ENCODE measurements around the gene FCRL6.

FCRL6 gene

DNA sequence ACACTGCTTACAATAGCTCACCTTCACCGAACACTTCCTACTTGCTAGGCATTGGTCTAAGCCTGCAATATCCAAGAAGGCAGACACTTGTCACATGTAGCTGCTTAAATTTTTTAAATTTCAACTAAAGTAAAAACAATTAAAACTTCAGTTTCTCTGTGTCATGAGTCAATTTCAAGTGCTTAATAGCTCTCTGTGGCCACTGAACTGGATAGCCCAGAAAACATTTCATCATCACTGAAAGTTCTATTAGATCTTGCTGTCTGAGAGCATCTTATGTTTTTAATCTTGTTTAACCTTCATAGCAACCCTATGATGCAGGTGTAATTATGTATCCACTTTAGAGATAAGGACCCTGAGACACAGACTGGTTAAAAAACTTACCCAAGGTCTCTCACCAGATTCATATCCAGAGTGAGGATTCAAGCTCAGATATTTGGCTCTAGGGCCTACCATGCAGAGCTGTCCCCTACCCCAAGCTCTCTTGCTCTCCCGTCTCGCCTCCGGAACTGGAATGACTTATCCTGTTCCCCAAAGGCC is 2.6 kb upstream of the FCRL6 start:
- DNase-seq: no peak

DNA sequence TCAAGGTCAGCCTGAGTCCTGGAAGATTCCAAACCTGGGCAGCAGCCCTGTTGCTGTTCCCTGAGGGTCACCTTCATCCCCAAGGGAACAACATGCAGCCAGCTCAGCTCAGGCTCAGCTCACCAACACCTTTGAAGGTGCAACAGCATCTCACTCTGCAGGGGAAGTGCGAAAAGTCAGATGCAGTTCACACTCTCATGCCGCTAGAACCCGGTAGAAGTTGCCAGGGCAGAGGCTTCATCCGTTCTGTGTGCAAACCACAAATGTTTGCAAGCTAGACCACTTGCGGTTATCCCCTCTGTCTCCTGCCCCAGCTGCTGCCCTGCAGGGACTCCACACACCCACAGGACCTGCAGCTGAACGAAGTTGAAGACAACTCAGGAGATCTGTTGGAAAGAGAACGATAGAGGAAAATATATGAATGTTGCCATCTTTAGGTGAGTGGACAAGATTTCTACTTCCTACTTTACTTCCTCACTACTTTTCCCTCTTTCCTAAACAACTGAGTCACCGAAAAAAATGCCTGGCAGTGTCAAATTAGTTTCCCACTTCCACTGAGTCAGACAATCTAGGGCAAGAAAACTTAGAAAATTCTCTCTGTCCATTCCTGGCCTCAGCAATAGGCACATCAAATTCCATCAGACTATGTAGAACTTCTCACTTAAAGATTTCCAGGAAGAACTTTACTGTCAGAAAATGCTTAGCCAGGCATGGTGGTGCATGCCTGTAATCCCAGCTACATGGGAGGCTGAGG is 1.8 kb upstream of the FCRL6 start:
- no peak for DNase-seq

DNA sequence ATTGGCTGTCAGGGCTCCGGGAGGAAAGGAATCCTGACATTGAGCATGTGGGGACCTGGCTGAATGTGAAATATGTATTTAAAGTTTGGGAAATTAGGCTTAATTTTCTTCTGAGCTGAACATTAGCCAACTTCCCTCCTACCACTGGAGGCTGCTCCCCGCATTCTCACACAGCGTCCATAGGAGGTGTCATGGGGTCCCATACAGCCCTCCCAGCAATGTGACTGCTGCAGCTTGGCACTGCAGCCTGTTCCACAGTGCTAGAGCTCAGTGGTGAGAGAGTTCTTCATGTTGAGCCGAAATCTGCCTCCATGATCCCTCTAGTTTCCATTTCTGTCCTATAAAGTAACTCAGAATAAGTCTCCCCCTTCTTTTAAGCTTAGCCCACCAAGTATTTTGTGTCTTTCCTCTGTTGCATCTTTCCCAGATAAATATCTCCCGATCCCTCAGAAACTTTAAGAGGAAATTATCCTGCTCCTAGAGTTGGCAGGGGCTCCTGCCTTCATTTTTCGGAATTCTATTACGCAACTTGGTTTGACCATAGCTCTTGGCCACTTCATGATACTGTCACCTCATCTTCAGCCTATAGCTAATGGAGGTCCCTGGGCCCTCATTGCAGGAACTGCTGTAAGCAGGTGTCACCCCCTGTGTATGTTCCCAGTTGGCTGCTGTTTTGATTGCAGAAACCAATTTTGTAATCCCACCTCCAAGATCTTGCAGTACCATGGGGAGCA is 2.0 kb downstream of the FCRL6 start:
- DNase-seq: no peak

DNA sequence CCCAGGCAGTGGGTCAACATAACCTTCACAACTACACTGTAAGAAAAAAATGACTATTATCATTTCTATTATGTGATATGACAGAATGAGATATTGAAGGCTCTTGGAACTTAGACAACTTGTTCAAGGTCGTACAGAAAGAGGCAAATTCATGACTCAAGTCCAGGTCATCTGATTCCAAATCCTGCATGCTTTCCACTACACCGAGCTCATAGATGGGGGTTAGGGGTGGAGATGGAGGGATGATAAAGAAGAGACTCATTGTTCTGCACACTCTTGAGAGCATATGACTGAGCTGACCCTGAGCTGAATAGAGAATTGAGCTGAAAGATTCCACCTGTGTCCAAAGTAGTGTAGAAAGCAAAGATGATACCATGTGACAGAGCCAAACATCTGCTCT is 2.8 kb downstream of the FCRL6 start:
- DNase-seq: no peak

DNA sequence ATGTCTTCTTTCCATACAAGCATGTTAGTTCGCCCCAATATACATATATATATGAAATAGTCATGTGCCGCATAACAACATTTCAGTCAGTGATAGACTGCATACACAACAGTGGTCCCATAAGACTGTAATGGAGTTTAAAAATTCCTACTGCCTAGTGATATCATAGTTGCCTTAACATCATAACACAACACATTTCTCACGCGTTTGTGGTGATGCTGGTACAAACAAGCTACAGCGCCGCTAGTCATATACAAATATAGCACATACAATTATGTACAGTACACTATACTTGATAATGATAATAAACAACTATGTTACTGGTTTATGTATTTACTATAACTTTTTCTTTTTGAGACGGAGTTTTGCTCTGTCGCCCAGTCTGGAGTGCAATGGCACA is 13.8 kb downstream of the FCRL6 start:
- no peak for DNase-seq

DNA sequence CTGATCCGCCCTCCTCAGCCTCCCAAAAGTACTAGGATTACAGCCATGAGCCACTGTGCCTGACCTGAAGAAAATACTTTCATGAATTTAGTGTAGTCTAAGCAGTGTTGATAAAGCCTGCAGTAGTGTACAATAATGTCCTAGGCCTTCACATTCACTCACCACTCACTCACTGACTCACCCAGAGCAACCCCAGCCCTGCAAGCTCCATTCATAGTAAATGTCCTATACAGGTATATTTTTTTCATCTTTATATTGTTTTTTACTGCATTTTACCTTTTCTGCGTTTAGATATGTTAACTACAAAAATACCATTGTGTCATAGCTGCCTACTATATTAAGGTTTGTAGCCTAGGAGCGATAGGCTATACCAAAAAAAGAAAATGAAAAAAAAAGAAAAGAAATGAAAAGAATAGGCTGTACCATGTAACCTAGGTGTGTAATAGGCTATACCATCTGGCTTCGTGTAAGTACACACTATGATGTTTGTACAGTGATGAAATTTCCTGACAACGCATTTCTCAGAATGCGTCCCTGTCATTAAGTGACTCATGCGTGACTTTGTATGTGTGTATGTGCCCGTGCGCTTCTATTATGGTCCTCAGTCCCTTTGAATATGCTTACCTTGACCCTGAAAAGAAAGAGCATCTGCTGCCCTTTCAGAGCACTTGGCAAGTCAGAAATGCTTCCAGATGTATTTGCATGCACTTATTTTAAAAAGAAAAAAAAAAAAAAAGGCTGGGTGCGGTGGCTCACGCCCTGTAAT is 15.3 kb downstream of the FCRL6 start:
- DNase-seq: peak; percentile 76

DNA sequence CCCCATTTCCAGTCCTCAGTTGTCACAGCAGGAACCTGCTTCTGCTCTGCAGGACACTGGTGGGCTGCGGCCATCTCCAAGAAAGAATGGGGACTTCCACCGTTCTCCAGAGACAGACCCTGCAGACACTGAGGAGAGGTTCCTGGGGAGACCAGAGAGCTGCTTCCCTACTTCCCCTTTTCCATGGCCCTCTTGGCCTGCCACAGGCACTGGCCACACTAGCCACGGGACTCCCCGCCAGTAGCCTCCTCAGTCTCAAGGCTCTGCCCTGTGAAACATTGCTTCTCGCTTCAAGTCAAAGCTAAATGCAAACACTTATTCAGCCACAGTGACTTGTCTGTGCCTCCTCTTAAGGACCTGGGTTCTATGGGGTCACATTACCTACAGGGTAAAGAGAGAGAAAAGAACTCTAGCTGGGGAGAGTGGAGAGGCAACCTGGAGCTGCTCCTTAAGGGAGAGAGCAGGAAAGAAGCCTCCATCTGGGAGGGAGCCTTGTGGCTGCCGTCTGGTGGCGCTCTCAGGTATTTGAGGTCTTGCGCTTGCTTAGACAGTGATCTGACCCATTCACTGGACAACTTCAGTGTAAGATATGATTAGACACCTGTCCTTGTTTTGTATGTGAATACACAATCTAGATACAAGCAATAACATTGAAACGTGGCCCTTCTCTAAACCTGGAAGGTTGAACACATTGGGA is 19.2 kb downstream of the FCRL6 start:
- DNase-seq: no peak

DNA sequence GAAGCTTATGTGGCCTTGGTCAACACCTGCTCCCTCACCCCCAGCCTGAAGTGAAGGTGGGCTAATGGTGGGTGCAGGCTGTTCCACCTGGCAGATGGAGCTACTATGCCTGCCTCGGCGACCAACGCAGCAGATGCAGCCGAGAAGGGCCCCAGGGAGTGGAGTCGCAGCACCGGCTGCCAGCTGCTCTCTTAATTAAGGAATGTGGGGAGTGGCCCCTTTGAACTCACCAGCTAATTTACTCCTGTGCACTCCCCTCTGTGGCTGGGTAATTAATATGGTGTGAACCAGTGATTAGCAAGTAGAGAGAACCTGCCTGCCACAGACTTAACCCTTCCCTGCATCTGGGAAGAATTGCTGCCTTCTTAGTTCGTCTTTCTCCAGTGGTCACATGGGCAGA is 21.2 kb downstream of the FCRL6 start:
- DNase-seq: peak; percentile 16

DNA sequence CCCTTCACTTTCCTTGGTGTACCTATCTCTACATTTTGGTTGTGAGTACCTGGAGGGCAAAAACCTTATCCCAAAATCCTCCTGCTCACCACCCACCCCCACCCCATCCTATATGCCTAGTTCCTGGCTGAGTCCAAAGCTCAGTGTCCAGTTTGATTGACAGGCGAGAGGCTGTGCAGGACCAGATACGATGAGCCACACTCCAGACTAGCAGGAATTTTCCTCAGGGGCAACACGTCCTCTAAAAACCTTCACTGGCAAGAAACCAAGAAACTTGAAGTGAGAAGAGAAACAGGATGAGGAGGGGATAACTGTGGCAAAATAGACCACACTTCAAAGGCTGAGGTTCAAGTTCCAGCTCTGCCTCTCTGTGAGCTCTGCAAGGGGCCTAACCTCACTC is 23.4 kb downstream of the FCRL6 start:
- no peak for DNase-seq

DNA sequence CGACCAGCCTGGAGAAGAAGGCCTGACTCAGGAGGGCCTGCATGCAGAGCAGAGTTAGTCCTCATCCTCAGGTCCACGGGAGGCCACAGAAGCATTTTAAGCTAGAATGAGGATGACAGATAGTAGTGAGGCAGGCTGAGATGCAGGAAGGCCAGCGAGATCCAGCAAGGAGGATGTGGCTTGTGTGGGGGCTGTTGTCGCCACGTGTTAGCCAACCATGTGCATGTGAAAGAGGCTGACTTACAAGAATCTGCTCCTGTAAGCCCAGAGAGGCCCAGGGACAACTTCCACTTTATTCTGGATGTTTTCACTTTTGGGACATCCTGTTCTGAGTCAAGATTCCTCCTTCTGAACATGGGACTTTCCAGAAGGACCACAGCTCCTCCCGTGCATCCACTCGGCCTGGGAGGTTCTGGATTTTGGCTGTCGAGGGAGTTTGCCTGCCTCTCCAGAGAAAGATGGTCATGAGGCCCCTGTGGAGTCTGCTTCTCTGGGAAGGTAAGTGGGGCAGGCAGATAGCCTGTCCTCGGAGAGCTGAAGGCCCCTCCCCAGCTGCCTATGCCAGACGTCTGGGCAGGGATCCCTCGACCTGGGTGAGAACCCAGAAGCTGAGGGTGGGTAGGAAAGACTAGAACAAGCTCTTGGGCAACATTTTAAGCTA is 24.4 kb downstream of the FCRL6 start, which contains the start of gene SLAMF8:
SLAMF8 (plus strand) TSS at position 433 of the 661 bp plus-strand sequence; CDS start at position 459, 26 bp downstream.
- DNase-seq: no peak

DNA sequence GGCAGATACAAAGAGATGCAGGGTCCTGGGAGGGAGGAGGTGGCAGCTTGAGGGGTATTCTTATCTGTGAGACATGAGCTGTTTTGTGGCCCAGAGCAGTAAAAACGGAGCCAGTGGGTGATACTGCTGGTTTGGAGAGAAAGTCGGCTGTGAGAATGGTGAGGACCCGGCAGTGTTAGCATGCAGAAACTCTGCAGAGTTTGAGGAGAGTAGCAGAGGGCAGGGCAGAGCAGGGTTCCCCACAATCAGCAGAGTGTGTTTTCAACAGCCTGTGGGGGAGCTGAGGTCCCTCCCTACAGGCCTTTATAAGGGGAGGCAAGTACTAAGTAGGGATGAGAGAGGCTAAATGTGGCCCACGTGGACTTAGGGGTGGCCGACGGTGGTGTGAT is 24.9 kb downstream of the FCRL6 start:
- DNase-seq: no peak

DNA sequence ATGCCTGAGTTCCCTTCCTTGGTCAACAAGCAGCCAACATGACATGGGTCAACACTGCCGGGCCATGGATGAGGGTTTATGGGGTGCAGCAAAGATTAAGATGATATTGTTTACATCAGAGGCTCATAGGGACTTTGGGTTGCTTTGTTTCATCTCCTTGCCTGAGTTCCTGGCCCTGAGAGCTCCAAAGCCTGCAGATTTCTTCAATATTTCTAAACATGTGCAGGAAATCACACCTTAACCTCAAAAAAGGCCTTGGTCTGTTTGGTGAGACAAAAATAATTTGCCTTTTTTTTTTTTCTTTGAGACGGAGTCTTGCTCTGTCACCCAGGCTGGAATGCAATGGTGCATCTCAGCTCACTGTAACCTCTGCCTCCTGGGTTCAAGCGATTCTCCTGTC is 25.4 kb downstream of the FCRL6 start:
- no peak for DNase-seq

DNA sequence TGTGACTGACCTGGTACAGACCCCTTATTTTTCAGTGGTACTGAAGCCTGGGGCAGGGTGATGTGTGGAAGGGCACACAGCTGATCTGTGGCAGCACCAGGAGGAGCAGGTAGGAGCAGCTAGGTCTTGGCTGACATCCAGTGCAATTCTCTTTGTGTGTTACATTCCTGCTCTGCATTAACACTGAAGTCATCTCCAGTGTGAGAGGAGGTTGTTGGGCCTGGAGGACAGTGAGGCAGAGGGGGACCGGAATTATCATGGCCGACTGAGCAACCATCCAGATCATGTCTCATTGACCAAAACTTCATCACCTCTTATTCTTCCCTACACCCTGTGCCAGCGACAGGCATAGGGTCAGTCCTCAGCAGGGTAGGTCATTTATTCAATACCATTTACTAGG is 26.0 kb downstream of the FCRL6 start:
- no peak for DNase-seq

DNA sequence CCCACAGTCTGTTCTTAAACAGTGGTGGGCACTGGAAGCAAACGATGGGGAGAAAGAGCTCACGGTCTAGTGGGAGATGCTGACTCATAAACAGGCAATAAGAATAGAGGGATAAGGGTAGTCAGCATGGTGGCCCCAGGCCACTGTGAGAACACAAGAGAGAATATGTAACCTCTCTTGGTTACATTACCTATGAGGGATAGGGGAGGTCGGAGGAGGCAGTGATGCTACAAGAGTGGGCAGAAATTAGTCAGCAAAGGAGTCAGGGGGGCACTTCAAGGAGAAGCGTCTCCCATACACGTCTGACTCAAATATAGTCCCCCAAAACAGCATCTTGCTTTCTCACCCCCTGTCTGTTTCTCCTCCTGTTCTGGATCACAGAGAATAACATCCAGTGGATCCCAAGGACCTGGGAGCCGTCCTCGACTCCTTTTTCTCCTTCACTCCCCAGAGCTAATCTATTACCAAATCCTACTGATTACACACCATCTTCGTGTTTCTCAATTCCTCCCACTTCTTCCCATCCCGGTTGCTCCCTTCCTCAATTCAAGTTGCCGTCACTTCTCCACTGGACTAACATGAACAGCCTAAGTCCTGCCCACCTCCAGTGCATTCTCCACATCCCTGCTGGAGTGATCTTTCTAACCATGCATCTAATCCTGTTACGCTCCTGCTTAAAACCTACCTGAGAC is 26.6 kb downstream of the FCRL6 start:
- no peak for DNase-seq

DNA sequence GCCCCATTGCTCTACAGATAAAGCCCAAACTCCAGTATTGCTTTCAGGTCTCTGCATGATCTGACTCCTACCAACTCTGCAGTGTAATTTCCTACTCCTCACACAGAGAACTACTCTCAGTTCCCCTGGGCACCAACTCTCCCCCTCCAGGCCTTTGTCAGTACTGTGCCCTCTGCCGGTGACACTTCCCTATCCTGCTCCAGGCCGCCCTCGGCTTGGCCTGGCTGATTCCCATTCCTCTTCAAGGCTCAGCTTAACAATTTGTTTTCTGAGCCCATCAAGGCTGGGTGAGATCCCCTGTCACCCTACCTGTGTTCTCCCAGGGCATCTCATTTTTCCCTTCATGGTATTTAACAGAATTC is 27.1 kb downstream of the FCRL6 start:
- DNase-seq: peak; percentile 45

DNA sequence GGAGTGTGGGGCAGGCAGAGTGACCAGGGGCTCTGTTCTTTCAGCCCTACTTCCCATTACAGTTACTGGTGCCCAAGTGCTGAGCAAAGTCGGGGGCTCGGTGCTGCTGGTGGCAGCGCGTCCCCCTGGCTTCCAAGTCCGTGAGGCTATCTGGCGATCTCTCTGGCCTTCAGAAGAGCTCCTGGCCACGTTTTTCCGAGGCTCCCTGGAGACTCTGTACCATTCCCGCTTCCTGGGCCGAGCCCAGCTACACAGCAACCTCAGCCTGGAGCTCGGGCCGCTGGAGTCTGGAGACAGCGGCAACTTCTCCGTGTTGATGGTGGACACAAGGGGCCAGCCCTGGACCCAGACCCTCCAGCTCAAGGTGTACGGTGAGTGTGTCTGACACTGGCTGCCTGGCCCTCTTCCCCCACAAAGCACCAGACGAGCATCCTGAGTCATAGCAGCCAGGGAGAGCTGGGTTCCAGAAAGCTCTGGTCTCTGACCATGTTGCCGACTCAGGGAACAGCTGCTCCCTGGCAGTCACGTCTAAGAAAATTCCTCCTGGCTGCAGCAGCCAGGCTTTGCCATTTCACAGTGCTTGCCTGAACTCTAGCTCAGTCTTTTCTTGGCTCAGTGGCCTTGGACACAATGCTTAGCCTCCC is 27.8 kb downstream of the FCRL6 start:
- DNase-seq: no peak

DNA sequence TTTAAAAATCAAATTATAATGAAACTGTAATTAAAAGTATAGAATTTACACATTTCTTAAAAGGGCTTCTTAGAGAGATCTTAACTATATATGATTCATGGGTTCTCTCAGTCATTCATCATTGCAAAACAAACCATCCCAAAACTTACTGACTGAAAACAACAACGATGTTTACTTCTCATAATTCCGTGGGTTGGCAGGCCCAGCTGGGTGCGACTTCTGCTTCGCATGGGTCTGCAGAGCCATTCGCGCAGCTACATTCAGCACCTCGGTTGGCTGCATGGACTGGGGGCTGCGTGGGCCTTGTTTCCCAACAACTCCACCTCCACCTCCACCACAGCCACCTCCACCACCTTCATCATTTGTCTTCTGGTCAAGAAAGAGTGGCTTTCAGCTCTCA is 28.6 kb downstream of the FCRL6 start:
- DNase-seq: no peak

DNA sequence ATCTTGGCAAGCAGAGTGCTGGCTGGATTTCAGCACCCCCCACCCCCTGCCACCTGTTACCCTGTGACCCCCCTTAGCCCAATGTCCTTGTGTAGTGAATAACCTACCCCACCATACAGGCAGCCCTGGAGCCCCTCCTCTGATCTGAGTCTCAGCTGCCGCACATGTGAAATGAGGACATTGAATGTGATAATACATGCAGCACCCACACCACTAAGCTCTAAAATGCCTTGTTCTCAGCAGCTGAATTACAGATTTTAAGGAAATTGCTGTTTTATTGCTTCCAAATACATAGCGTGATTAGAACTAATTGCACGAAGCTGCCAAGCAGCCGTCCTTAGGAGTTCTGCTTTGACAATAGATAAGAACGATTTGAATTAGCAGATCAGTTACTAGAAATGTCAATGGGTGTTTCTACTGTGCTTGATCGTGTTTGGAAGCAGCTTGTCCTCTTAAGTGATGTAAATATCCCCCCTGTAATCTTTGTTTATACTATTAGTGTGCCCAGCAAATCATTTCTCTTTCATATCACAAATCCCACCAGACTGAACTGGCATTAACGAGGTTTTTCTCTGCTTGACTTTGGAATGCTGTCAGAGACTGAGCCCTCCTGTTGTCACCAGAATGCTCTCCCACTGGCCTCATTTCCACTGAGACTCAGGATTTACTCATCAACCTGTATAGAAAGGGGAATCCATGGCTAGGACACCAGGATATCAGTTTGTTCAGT is 29.4 kb downstream of the FCRL6 start:
- no peak for DNase-seq

DNA sequence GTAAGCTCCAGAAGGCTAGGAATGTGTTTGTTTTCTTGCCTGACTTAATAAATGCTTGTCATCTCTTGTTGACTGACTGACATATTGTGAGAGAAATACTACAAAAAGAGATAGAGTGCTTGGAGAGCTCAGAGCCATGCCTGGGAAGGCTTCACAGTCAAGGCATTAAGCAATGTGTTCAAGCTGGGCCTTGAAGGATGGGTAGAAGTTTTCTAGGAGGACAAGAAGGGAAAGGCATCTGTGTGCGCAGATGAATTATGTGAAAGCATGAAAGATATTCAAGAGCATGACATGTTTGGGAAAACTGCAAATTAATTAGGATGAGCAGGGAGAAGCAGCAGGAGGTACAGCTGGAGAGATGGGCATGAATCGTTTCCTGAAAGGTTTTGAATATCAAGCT is 30.1 kb downstream of the FCRL6 start:
- no peak for DNase-seq

DNA sequence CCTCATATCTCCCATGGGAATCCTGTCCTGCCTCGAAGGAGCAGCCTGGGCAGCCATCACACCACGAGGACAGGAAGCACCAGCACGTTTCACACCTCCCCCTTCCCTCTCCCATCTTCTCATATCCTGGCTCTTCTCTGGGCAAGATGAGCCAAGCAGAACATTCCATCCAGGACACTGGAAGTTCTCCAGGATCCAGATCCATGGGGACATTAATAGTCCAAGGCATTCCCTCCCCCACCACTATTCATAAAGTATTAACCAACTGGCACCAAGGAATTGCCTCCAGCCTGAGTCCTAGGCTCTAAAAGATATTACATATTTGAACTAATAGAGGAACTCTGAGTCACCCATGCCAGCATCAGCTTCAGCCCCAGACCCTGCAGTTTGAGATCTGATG is 33.2 kb downstream of the FCRL6 start:
- no peak for DNase-seq
